NCI-H2196 treated with DMSO at 0.1 percent for 48 hours (cell line): Measurements from ENCODE around the gene RAG1.

Source experiments
- DNase-seq: peaks from one replicate; lab custom pipeline; 2025; ENCODE audit not compliant: unreplicated experiment; lab: John Stamatoyannopoulos, UW

Gene RAG1

GRCh38 chr11:36588099-36588498 is 20.3 kb downstream of the RAG1 start:
- DNase-seq, result no peak

- no peak for DNase-seq
These were observed 22.7 kb downstream of the RAG1 start for GRCh38 chr11:36590513-36590912.

GRCh38 chr11:36591433-36591832 is 23.6 kb downstream of the RAG1 start:
- no peak for DNase-seq

GRCh38 chr11:36594316-36594989 is 26.6 kb downstream of the RAG1 start, which contains the start of gene IFTAP:
Gene IFTAP (plus strand): TSS chr11:36594502. CDS start chr11:36610104, 15,602 bp downstream.
- DNase-seq, result peak; percentile 79

GRCh38 chr11:36596880-36597279 is 29.1 kb downstream of the RAG1 start:
- DNase-seq, result no peak

GRCh38 chr11:36598051-36598450 is 30.2 kb downstream of the RAG1 start, which contains the start of gene RAG2:
Gene RAG2 (minus strand): TSS chr11:36598236. CDS start chr11:36594168, 4,068 bp downstream.
- no peak for DNase-seq

GRCh38 chr11:36600180-36600579 is 32.4 kb downstream of the RAG1 start:
- DNase-seq, result no peak

GRCh38 chr11:36601155-36601554 is 33.3 kb downstream of the RAG1 start:
- no peak for DNase-seq

GRCh38 chr11:36602135-36602534 is 34.3 kb downstream of the RAG1 start:
- DNase-seq, result no peak

- DNase-seq, result no peak
These were observed 37.7 kb downstream of the RAG1 start for GRCh38 chr11:36605221-36606216.

- DNase-seq, result no peak
These were observed 40.8 kb downstream of the RAG1 start for GRCh38 chr11:36608491-36609199.

GRCh38 chr11:36609383-36609782 is 41.6 kb downstream of the RAG1 start:
- no peak for DNase-seq

- no peak for DNase-seq
These were observed 48.0 kb downstream of the RAG1 start for GRCh38 chr11:36615826-36616225.

GRCh38 chr11:36617543-36618362 is 49.9 kb downstream of the RAG1 start:
- DNase-seq, result no peak

GRCh38 chr11:36618363-36619047 is 50.7 kb downstream of the RAG1 start:
- no peak for DNase-seq

- no peak for DNase-seq
These were observed 51.7 kb downstream of the RAG1 start for GRCh38 chr11:36619502-36619901.

GRCh38 chr11:36620246-36620645 is 52.4 kb downstream of the RAG1 start:
- DNase-seq, result no peak

GRCh38 chr11:36622431-36623136 is 54.8 kb downstream of the RAG1 start:
- DNase-seq, result no peak

GRCh38 chr11:36623494-36623893 is 55.7 kb downstream of the RAG1 start:
- DNase-seq, result no peak
